Activated B cell treated with CpG ODN at 0.5 μM for 24 hours (primary cell): ENCODE data around the gene BCOR. TPM values are rescaled to one million over a fixed set of nuclear protein-coding genes. Genes with fewer than 3 reads are reported as not detected.

Source experiments
- ATAC-seq: fragments of 200-7000 bp; cut with Tn5 transposase; one replicate; pipeline ENCODE4 v1.10.0; 2021; ENCODE audit warnings: low read depth, mild to moderate bottlenecking, moderate library complexity
- CTCF ChIA-PET: fragments of 350-600 bp; sonication (Branson Sonifier 250); formaldehyde crosslinking; loops from one replicate; lab custom pipeline; 2021; ENCODE audit warnings: antibody characterized with exemption; lab: Charles Lee
- POLR2A ChIA-PET: fragments of 350-600 bp; sonication (Branson Sonifier 250); formaldehyde crosslinking; loops from one replicate; lab custom pipeline; 2021; ENCODE audit warnings: antibody characterized with exemption; lab: Charles Lee
- DNase-seq: peaks from one replicate; pipeline ENCODE4 v3.0.0; 2022
- H3K27ac Mint-ChIP-seq: one replicate; pipeline ENCODE4 v1.8.0; 2020; ENCODE audit warnings: mixed read lengths
- H3K27me3 Mint-ChIP-seq: one replicate; pipeline ENCODE4 v1.8.0; 2021; ENCODE audit warnings: mixed read lengths
- H3K36me3 Mint-ChIP-seq: one replicate; pipeline ENCODE4 v1.8.0; 2021; ENCODE audit warnings: low read depth, mixed read lengths
- H3K4me1 Mint-ChIP-seq: one replicate; pipeline ENCODE4 v1.8.0; 2021; ENCODE audit warnings: mixed read lengths
- H3K4me3 Mint-ChIP-seq: one replicate; pipeline ENCODE4 v1.8.0; 2020; ENCODE audit warnings: mild to moderate bottlenecking, mixed read lengths
- H3K9me3 Mint-ChIP-seq: one replicate; pipeline ENCODE4 v1.8.0; 2020; ENCODE audit warnings: mixed read lengths
- CTCF ChIP-seq: fragments of 200-600 bp; IDR thresholded peaks from one replicate; pipeline ENCODE4 v1.8.0; 2022; ENCODE audit warnings: antibody characterized with exemption, mild to moderate bottlenecking
- intact Hi-C: fragments of 100-400 bp; cut with micrococcal nuclease; formaldehyde crosslinking; loops from one replicate; pipeline ENCODE4 v1.15.1; 2024
- total RNA-seq: library from RNA; stranded (reverse); gene quantifications from 2 replicates; pipeline ENCODE4 v1.2.3, GENCODE V29; 2022

Gene BCOR
- total RNA-seq, 1 donor from 2014 or later = 59.3 TPM

DNA sequence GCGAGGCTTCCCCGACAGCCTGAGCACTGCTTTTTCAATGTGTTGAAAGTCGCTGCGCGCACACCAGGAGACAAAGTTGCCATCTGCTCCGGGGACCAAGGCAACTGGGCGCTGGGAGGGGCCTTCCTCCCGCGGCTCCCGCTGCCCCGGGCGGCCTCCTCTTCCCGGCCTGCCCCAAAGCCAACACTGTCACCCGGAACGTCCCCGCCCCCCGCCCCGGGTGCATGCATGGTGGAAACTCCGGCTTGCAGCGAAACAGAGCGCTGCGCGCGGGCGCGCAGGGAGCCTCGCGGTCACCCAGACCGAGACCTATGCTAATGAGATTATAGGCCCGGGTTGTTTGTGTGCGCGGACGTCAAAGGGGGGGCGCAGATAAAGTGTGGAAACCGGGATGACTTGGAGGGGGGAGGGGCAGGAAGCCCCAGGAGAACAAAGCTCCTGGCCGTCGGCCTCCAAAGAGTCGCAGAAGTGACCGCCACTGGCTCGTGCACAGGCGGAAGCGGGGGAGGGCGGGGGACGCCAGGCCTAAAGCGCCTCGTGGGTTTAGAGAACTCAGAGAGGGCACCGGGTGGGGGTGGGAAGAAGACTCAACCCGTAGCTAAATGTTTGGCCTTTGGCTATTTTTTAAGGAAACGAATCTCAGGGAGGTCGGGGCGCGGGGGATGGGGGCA lies 88.8 kb downstream of the BCOR start:
- Mint-ChIP-seq H3K9me3 (no peaks in the 10 kb centered on the region), H3K36me3 (no peaks in the 10 kb centered on the region), H3K4me3 (peak overlapping the region; percentile 64), H3K27ac (no peak overlapping the region), H3K27me3 (peaks cover 12% of the 10 kb centered on the region), H3K4me1 (peaks cover 38% of the 10 kb centered on the region)
- POLR2A ChIA-PET = interaction anchor here (0.6 to 5.0 kb wide), 2 partner anchors 89 to 699 kb away, joined by 6 to 19 read pairs; partner anchors contain the start of gene BCOR
- intact Hi-C loops = loop anchor here (5.0 kb wide), 2 partner anchors 277 to 463 kb away; no protein-coding TSS in a partner anchor
- ATAC-seq (no peak), DNase-seq (peak; percentile 25)
- CTCF ChIA-PET = no interaction called here
- TF ChIP-seq CTCF = no peak

- no peak for TF ChIP-seq CTCF
- no peak for DNase-seq
- no peak overlapping the region for H3K27ac Mint-ChIP-seq
- H3K27me3 Mint-ChIP-seq = peaks cover 14% of the 10 kb centered on the region
- H3K4me1 Mint-ChIP-seq = peaks cover 38% of the 10 kb centered on the region
- H3K4me3 Mint-ChIP-seq = no peak overlapping the region
- no peaks in the 10 kb centered on the region for H3K9me3 Mint-ChIP-seq
- POLR2A ChIA-PET = interaction anchor here (5.0 kb wide), 1 partner anchor 90 kb away, joined by 19 read pairs; the partner anchor contains the start of gene BCOR
- intact Hi-C loops = loop anchor here (5.0 kb wide), 2 partner anchors 276 to 464 kb away; no protein-coding TSS in a partner anchor
- ATAC-seq = no peak
- CTCF ChIA-PET = no interaction called here
- H3K36me3 Mint-ChIP-seq = no peaks in the 10 kb centered on the region
Observed at GRCh38 chrX:40007756-40008705, 89.7 kb downstream of the BCOR start.

- Mint-ChIP-seq H3K27me3 (peaks cover 14% of the 10 kb centered on the region), H3K27ac (no peak overlapping the region), H3K36me3 (no peaks in the 10 kb centered on the region), H3K4me1 (peaks cover 35% of the 10 kb centered on the region), H3K9me3 (no peaks in the 10 kb centered on the region), H3K4me3 (no peak overlapping the region)
- no peak for DNase-seq
- ATAC-seq = no peak
- intact Hi-C loops = loop anchor here (5.0 kb wide), 2 partner anchors 275 to 465 kb away; no protein-coding TSS in a partner anchor
- TF ChIP-seq CTCF = no peak
- CTCF ChIA-PET = no interaction called here
- POLR2A ChIA-PET = interaction anchor here (1.5 to 5.0 kb wide), 2 partner anchors 91 to 162 kb away, joined by 4 to 19 read pairs; partner anchors contain the start of gene BCOR
Observed at GRCh38 chrX:40007131-40007755, 90.5 kb downstream of the BCOR start.

DNA sequence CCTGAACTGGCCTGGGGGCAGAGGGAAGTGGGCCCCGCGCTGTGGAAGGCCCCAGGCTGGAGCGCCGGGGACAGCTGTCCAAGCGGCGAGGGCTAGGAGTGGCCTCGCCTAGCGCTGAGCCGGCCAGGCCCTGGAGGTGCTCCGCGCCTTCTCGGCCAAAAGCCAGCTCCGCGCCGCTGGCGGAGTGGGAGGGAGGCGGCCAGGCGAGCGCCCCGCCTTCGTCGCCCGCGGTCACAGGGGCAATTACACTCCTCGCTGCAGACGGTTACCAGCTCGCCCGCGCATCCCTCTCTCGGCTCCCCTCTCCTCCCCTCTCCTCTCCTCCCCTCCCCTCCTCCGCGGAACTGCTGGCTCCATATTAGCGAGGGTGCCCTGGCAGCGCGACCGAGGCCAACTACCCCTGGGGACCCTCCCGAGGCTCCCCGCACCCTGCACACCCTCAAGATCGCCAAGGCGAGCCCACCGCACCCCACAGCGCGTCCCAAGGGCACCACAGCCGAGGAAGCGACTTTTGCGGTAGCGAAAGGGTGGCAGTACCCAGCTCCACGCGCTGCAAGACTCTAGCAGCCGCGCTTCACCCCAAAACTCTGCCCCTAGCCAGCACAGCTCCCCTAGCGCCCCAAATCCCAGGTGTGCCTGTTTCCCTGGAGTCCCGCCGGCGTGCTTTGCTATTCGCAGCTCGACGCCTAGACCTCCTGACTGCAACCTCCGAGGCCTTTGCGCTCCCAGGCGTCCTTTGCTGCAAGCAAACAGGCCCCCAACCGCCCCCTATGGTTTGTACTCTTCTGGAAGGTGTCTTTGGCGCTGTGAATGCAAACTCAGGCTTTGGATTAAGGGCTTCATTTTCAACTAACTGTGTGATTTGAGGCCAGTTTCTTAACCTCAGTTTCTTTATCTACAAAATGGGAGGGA lies 91.4 kb downstream of the BCOR start:
- Mint-ChIP-seq H3K36me3 (no peaks in the 10 kb centered on the region), H3K4me1 (peaks cover 31% of the 10 kb centered on the region), H3K27me3 (peaks cover 14% of the 10 kb centered on the region), H3K4me3 (peak overlapping the region; percentile 32), H3K27ac (no peak overlapping the region), H3K9me3 (no peaks in the 10 kb centered on the region)
- POLR2A ChIA-PET = interaction anchor here (1.0 to 1.5 kb wide), 3 partner anchors 8 to 163 kb away, joined by 4 to 5 read pairs (median 4); partner anchors contain the start of gene BCOR
- CTCF ChIA-PET = no interaction called here
- intact Hi-C loops = loop anchor here (5.0 kb wide), 2 partner anchors 274 to 466 kb away; no protein-coding TSS in a partner anchor
- ATAC-seq = peak; percentile 33
- no peak for DNase-seq
- no peak for TF ChIP-seq CTCF
